Stimulated activated CD8-positive, alpha-beta memory T cell treated with anti-CD3 and anti-CD28 coated beads, Interleukin-7, amount 100 ng/mL, for 48 hours (primary cell): ENCODE data around the gene CDC42EP3.

Source experiments
- DNase-seq, 2 donors: peaks; one replicate each; pipeline ENCODE4 v3.0.0-alpha.2; 2020; ENCODE audit warnings: low read depth in 1 of 2; ENCODE audit errors: extremely low read depth in 1 of 2

The CDC42EP3 gene

GRCh38 chr2:37637190-37637860 is 34.1 kb downstream of the CDC42EP3 start:
- no peak for DNase-seq

GRCh38 chr2:37636381-37637066 is 34.9 kb downstream of the CDC42EP3 start:
- DNase-seq: no peak

- DNase-seq: peak; percentile 55 to 68
Observed at GRCh38 chr2:37635504-37636380, 35.7 kb downstream of the CDC42EP3 start.

GRCh38 chr2:37634914-37635503 is 36.4 kb downstream of the CDC42EP3 start:
- no peak for DNase-seq

GRCh38 chr2:37633845-37634244 is 37.6 kb downstream of the CDC42EP3 start:
- DNase-seq: no peak

- no peak for DNase-seq
Observed at GRCh38 chr2:37633234-37633633, 38.2 kb downstream of the CDC42EP3 start.

- no peak for DNase-seq
Observed at GRCh38 chr2:37632310-37632709, 39.1 kb downstream of the CDC42EP3 start.

- no peak for DNase-seq
Observed at GRCh38 chr2:37631698-37632097, 39.7 kb downstream of the CDC42EP3 start.

- no peak for DNase-seq
Observed at GRCh38 chr2:37631292-37631691, 40.1 kb downstream of the CDC42EP3 start.

- no peak for DNase-seq
Observed at GRCh38 chr2:37630776-37631175, 40.7 kb downstream of the CDC42EP3 start.

GRCh38 chr2:37630301-37630700 is 41.1 kb downstream of the CDC42EP3 start:
- DNase-seq: no peak

- DNase-seq: no peak
Observed at GRCh38 chr2:37629529-37629928, 41.9 kb downstream of the CDC42EP3 start.

GRCh38 chr2:37627710-37628109 is 43.7 kb downstream of the CDC42EP3 start:
- no peak for DNase-seq

- peak in 1 of 2 donors; percentile 37 for DNase-seq
Observed at GRCh38 chr2:37625796-37626571, 45.5 kb downstream of the CDC42EP3 start.

- no peak for DNase-seq
Observed at GRCh38 chr2:37625156-37625555, 46.3 kb downstream of the CDC42EP3 start.

- no peak for DNase-seq
Observed at GRCh38 chr2:37623971-37624900, 47.2 kb downstream of the CDC42EP3 start.

GRCh38 chr2:37623406-37623805 is 48.0 kb downstream of the CDC42EP3 start:
- DNase-seq: no peak

- no peak for DNase-seq
Observed at GRCh38 chr2:37622450-37623100, 48.9 kb downstream of the CDC42EP3 start.

- DNase-seq: no peak
Observed at GRCh38 chr2:37621199-37621598, 50.2 kb downstream of the CDC42EP3 start.
